GM12801 (cell line): ENCODE measurements around the gene DENND2A.

Source experiments
- TF ChIP-seq, protein P1 (sequence below): IDR thresholded peaks from one replicate; pipeline ENCODE4 v1.5.1; 2011; ENCODE audit warnings: control low read depth; ENCODE audit not compliant: insufficient read length; ENCODE audit errors: extremely low read depth

DENND2A gene

DNA sequence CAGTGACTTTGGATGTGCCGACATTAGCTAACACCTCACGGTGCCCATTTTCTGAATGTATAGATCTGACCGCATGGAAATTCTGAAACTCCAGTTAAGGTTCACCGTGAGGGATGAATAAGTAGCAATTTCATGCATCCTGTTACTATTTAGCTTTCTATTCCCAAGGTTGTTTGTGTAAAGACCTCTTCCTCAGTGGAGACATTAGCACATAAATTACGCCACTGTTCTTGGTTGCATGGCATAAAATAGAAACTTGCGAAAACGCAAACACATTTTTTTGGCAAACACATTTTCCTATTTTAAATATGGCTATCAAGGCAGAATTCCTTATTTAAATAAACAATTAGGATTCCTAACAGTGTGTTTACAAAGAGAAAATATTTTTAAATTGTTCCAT is 36.5 kb downstream of the DENND2A start:
- TF ChIP-seq, protein P1, sequence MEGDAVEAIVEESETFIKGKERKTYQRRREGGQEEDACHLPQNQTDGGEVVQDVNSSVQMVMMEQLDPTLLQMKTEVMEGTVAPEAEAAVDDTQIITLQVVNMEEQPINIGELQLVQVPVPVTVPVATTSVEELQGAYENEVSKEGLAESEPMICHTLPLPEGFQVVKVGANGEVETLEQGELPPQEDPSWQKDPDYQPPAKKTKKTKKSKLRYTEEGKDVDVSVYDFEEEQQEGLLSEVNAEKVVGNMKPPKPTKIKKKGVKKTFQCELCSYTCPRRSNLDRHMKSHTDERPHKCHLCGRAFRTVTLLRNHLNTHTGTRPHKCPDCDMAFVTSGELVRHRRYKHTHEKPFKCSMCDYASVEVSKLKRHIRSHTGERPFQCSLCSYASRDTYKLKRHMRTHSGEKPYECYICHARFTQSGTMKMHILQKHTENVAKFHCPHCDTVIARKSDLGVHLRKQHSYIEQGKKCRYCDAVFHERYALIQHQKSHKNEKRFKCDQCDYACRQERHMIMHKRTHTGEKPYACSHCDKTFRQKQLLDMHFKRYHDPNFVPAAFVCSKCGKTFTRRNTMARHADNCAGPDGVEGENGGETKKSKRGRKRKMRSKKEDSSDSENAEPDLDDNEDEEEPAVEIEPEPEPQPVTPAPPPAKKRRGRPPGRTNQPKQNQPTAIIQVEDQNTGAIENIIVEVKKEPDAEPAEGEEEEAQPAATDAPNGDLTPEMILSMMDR: no peak

DNA sequence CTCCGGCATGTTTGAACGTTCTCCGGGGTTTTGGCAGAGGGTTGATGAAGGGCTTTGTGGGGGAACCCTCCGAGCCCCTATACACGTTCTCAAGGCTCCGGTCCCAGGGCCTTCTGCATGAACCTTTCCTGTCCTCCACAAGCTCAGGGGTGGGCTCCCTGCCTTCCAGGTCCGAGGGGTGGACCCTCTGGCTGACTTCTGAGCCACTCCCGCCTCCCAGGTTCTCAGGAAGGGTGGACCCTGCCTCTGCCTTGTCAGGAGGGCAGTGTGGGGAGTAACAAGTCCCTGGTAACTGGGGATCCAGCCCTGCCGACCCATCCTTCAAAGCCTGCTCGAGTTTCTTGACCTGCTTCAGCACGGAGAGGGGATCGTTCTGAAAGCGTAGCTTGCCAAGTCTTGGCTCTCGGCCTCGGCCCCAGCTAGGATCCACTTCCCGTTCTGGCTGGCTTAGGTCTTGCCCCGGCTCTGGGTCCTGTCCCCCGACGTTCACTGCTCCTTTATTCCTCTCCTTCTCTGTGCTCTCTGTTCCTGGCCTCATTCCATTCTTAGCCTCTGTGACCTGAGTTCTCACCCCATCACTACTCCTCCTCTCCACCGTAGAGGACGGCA is 38.9 kb downstream of the DENND2A start:
- TF ChIP-seq, protein P1: no peak

DNA sequence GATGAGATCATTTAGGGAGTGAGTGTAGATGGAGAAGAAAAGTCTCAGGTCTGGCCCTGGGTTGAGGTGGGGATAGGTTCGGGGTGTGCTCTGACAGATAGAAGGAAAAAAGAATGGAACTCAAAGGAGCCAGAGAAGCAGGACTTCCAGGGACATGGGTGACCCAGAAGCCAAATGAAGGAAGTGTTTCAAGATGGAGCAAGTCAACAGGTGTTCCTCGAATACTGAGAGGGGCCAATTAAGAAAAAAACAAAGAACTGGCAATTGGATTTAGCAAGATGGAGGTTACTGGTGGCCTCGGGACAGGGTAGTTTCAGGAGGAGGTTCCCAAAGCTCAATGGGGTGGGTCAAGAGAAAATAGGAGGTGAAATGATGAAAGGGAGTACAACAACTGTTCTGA is 40.3 kb downstream of the DENND2A start:
- TF ChIP-seq, protein P1: no peak

DNA sequence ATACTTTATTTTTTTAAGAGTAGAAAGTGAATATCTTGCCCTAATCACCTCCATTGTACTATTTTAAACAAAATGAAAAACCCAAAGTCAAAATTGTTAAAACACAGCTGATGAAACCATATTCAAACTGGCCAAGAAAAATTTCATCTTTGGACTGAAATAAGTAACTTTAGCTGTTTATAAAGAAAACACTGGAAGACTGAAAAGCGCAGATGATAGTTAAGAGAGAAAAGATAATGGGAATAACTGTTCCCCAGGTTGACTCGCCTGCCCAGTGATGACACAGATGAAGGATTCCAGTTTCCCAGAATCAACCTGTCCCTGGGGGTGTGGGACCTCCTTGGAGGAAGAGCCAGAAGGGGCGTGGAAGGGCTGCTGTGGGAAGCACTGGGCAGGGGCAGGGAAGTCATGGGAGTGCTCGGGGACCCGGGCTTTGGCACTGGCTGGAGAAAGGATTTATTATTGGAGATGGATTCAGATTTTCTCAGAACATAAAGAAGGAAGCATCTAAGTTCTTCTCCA is 43.1 kb downstream of the DENND2A start:
- TF ChIP-seq, protein P1: no peak

DNA sequence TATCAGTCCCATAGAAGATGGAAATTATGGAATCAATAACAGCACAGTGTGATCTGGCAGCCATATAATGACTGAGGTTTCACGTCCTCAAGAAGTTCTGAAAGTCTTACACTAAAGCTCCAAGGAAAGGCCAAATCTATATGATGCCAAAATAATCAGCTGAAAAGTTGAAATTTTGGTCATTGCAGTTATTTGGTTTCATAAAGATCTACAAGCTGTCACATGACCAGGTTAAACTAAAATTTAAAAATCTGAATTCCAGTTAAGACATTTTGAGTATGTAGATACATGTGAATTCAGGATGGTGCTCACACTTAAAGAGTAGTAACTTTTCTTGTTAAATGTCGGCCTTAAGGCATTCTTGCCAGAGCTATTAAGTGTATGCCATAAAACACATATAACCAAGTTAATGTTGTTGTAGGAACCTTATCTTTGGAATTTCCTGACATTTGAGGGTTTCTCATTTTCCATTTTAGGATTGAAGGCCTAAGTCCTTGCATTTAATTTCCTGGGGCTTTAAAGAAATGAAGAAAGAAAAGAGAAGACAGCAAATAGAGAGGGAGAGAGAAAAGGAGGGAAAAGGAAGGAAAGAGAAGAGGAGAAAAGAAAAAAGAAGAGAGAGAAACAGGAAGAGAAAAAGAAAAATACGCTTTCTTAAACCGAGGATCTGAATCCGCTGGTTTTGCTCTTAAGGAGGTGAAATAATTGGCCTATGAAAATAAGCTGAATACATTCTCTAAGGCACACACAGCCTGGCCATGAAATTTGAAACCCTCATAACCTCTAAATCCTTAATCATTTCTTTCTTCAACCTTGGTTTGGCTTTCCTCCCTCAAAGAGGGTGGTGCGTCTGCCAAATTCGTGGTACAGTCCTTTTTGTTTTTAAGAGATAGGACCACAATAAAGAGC is 43.8 kb downstream of the DENND2A start:
- TF ChIP-seq, protein P1: no peak

DNA sequence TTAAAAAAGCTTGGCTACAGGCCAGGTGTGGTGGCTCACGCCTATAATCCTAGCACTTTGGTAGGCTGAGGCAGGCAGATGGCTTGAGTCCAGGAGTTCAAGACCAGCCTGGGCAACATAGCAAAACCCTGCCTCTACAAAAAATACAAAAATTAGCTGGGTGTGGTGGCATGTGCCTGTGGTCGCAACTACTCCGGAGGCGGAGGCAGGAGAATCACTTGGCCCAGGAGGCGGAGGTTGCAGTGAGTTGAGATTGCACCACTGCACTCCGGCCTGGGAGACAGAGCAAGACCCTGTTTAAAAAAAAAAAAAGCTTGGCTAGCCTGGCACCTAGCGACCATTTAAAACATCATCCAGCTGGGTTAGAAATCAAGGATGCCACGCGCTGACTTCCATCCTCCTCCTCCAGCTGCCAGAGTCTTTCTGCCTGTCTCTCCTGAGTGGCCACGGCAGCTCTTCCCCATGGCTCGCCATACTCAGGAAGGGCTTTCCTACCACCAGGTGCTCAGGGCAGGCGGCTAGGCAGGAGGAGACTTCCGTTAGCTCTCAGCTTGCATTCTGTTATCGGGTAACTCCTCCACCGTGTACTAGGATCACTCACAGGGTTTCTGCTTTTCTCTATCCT is 45.0 kb downstream of the DENND2A start:
- TF ChIP-seq, protein P1: no peak

DNA sequence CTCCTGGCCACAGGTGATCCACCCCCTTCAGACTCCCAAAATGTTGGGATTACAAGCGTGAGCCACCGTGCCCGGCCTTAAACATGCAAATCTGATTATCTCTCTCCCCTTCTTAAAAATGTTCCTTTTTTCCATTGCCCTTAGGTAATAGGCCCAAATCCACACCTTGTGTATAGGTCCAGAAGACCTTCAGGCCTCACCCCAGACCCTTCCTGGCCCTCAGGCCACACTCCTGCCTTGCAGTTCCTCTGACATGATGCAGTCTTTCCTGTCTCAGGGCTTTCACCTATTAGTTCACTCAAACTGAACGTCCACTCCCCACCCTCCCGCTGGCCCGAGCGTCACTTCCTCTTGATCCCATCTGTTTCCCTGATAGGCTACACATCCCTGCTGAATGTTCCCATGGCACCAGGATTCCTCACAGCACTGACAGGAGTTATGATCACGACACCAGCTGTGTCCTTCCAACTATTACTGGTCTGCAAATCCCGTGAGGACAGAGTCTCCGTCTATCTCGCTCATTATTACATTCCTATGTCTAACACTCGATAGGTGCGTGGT is 46.4 kb downstream of the DENND2A start:
- TF ChIP-seq, protein P1: no peak
